Neuron (in vitro differentiated cells): ENCODE data around the gene EPB41L4B.

Source experiments
- H2AFZ ChIP-seq: one replicate; pipeline ENCODE4 v1.6.1; 2013; ENCODE audit warnings: low read depth, mild to moderate bottlenecking, inconsistent platforms, low read length, moderate library complexity
- H3K27me3 ChIP-seq: one replicate; pipeline ENCODE4 v1.6.1; 2013; ENCODE audit warnings: low read length; ENCODE audit not compliant: insufficient read depth
- H3K36me3 ChIP-seq: one replicate; pipeline ENCODE4 v1.6.1; 2013; ENCODE audit warnings: low read length; ENCODE audit not compliant: insufficient read depth
- H3K4me1 ChIP-seq: one replicate; pipeline ENCODE4 v1.6.1; 2013; ENCODE audit warnings: low read length; ENCODE audit not compliant: insufficient read depth
- H3K4me3 ChIP-seq: 2 replicates; pipeline ENCODE4 v1.5.1; 2013; ENCODE audit warnings: mild to moderate bottlenecking, low read length, moderate library complexity
- H3K9me3 ChIP-seq: one replicate; pipeline ENCODE4 v1.6.1; 2013; ENCODE audit warnings: low read length

Gene EPB41L4B

DNA sequence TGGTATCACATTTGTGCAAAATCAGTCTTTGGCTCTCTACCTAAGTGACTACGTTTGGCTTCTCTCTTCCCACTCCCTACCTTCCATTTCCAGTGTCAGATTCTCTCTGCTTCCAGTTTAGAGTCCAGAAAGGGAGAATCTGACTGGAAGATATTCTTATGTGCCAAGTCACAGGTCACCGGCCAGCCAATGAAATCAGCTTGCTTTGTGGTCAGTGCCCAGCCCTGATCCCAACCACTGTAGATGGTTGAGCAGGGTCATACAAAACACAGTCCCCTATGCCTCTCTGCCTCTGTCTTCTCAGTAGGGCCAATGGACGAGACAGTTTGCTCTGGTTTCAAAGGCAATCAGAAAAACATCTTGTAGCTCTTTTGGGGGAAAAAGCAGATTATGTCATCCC lies 15.6 kb upstream of the EPB41L4B start:
- H3K27me3 ChIP-seq = no peaks in the 10 kb centered on the region
- H2AFZ ChIP-seq = no peak overlapping the region
- H3K36me3 ChIP-seq = no peaks in the 10 kb centered on the region
- H3K4me1 ChIP-seq = no peaks in the 10 kb centered on the region
- H3K9me3 ChIP-seq = no peaks in the 10 kb centered on the region
- no peak overlapping the region for H3K4me3 ChIP-seq

DNA sequence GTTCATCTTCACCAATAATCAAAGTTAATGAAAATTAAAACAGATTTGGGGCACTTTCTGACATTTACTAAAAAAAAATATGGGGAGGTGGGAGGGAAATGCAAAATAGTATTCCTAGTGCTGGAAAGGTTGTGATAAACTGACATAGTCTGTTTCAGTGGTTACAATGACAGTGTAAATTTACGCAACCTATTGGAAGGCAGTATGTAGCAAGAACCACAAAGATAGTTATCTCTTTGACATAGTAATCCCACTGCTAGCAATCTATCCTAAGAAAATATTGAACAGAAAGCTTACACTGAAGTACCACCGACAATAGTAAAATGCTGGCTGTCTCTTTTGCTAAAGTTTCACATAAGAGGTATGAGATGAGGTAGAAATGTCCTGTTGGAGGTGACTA lies 15.1 kb upstream of the EPB41L4B start:
- Histone ChIP-seq H3K4me3 (no peak overlapping the region), H3K36me3 (no peaks in the 10 kb centered on the region), H3K9me3 (no peaks in the 10 kb centered on the region), H3K27me3 (no peaks in the 10 kb centered on the region), H3K4me1 (no peaks in the 10 kb centered on the region), H2AFZ (no peak overlapping the region)

- no peaks in the 10 kb centered on the region for H3K4me1 ChIP-seq
- no peak overlapping the region for H3K4me3 ChIP-seq
- no peaks in the 10 kb centered on the region for H3K36me3 ChIP-seq
- H3K27me3 ChIP-seq = no peaks in the 10 kb centered on the region
- no peak overlapping the region for H2AFZ ChIP-seq
- H3K9me3 ChIP-seq = no peaks in the 10 kb centered on the region
These were observed 14.3 kb upstream of the EPB41L4B start for GRCh38 chr9:109335121-109335520.

DNA sequence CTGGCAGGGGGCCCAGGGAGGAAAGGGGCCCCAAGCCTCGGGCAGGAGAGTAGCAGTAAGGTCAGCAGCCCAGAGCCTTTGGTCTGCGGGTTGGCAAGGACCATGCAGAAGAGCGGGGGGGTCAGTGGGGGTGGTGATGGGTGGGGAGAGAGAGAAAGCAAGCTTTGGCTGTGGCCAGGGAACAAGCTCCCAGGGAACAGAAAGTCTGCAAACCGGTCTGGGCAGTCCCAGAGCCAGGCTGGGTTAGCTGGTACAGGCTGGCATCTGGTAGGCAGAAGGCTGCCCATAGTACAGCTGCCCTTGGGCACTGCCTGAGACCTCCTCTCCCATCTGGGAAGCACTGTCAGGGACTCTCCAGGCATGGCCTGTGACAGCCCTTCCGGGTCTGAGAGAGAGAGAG lies 10.5 kb upstream of the EPB41L4B start:
- H3K9me3 ChIP-seq = no peaks in the 10 kb centered on the region
- H3K36me3 ChIP-seq = no peaks in the 10 kb centered on the region
- no peak overlapping the region for H3K4me3 ChIP-seq
- H3K4me1 ChIP-seq = peaks cover 3% of the 10 kb centered on the region
- H3K27me3 ChIP-seq = peaks cover 2% of the 10 kb centered on the region
- H2AFZ ChIP-seq = no peak overlapping the region

DNA sequence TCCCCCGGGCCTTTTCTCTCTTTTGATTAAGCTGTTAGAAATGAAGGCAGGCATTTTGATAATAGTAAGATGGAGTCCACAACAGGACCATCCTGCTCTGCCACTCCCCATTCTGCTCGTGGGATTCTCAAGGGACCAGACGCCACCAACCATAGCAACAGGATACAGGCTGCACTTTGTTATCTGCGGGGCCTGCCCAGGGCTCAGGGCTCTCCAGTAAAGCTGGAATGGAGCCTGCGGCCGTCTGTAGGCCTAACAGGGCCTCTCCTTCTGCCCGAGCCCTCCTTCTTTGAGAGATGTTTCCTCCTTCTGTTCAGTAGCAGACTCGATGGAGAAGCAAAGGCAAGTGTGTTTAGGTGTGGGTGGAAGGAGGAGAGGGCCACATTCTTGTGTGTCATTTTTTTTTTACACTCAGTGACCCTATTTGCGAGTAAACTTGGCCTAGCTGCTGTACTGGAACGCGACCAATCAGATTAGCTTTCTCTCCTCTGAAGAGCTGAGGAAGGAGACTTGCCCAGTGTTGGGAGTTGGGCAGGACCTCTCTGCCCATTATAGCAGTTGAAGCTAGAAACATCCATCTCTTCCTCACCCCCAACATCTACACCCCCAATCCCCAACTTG lies 8.9 kb upstream of the EPB41L4B start:
- peak overlapping the region; percentile 8 for H2AFZ ChIP-seq
- H3K4me3 ChIP-seq = no peak overlapping the region
- H3K27me3 ChIP-seq = peaks cover 5% of the 10 kb centered on the region
- no peaks in the 10 kb centered on the region for H3K9me3 ChIP-seq
- no peaks in the 10 kb centered on the region for H3K36me3 ChIP-seq
- peaks cover 3% of the 10 kb centered on the region for H3K4me1 ChIP-seq

DNA sequence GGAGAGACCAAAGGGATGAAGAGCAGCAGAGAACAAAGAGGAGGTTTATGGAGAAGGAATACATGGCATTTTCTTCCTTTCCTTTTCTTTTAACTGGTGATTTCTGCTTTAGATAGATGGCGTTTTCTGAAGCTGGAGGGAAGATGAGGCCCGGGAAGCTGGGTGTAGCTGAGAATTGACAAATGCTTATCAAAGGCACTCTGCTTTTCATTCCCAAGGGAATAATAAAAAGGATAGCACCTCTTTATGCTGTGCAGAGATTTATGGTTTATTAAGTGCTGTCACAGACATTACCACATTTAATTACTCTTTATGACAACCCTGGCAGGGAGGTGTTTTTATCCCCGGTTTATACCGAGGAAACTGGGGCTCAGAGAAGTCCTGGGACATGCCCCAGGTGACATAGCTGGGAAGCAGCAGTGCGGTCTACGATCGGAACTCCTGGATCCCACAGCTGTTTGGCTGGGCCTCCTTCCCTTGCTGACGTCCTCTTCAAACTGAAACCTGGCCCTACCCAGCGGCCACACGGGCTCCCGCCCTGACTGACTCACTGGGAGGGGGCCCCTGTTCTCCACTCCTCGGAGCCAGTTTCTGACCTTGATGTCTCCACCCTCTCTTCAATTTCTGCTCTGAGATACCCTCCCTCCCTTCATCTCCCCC lies 8.2 kb upstream of the EPB41L4B start:
- H3K4me3 ChIP-seq = no peak overlapping the region
- no peaks in the 10 kb centered on the region for H3K36me3 ChIP-seq
- no peaks in the 10 kb centered on the region for H3K9me3 ChIP-seq
- peak overlapping the region; percentile 16 for H2AFZ ChIP-seq
- H3K4me1 ChIP-seq = peaks cover 3% of the 10 kb centered on the region
- peaks cover 5% of the 10 kb centered on the region for H3K27me3 ChIP-seq

- no peak overlapping the region for H2AFZ ChIP-seq
These were observed 4.2 kb upstream of the EPB41L4B start for GRCh38 chr9:109325089-109325488.

DNA sequence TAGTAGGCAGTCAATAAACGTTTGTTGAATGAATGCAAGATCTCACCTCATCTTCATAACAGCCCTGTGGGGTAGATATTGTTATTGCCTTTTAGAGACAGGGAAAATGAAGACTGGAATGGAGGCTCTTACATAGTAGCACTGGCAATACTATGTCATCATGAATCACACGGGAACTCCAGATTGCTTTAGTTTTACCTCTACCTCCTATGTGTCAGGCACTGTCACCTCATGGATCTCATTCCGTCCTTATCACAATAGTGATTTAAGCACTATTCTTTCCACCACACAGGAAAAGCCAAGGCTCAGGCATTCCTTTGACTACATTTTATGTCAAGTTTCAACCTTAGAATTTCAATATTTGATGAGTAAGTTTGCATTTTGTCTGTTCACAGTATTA lies 2.9 kb upstream of the EPB41L4B start:
- H3K4me1 ChIP-seq = peaks cover under 1% of the 10 kb centered on the region
- H2AFZ ChIP-seq = no peak overlapping the region
- H3K27me3 ChIP-seq = peaks cover 17% of the 10 kb centered on the region
- H3K9me3 ChIP-seq = no peaks in the 10 kb centered on the region
- no peaks in the 10 kb centered on the region for H3K36me3 ChIP-seq
- no peak overlapping the region for H3K4me3 ChIP-seq

More at GRCh38 chr9:109325089-109325488, 4.2 kb upstream of the EPB41L4B start:
- Histone ChIP-seq H3K27me3 (peaks cover 5% of the 10 kb centered on the region), H3K9me3 (no peaks in the 10 kb centered on the region), H3K36me3 (no peaks in the 10 kb centered on the region), H3K4me1 (peaks cover 3% of the 10 kb centered on the region), H3K4me3 (no peak overlapping the region)

GRCh38 chr9:109321727-109322126 lies 868 bp upstream of the EPB41L4B start:
- Histone ChIP-seq H2AFZ (no peak overlapping the region), H3K36me3 (no peaks in the 10 kb centered on the region), H3K9me3 (no peaks in the 10 kb centered on the region), H3K4me1 (peaks cover 12% of the 10 kb centered on the region), H3K27me3 (peaks cover 34% of the 10 kb centered on the region), H3K4me3 (no peak overlapping the region)

DNA sequence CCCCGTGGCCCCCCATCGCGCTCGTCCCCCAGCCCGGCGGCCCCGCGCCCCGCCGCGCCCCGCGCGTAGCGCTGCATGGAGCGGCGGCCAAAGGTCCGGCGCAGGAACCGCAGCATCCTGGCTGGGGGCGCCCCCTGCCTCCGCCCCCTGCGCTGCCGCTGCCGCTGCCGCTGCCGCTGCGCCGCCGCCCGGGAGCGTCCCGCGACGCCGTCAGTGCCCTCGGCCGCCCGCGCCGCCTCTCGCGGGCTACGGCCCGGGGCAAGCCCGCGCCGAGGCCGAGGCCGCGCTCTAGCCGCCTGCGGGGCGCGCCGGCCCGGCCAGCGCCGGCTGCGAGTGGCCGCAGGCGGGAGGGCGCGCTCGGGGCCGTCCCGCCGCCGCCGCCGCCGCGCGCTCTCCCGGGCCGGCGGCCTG lies 523 bp downstream of the EPB41L4B start:
- no peaks in the 10 kb centered on the region for H3K9me3 ChIP-seq
- H3K4me1 ChIP-seq = peaks cover 12% of the 10 kb centered on the region
- no peaks in the 10 kb centered on the region for H3K36me3 ChIP-seq
- peak overlapping the region; percentile 38 for H3K4me3 ChIP-seq
- H2AFZ ChIP-seq = no peak overlapping the region
- peaks cover 39% of the 10 kb centered on the region for H3K27me3 ChIP-seq

DNA sequence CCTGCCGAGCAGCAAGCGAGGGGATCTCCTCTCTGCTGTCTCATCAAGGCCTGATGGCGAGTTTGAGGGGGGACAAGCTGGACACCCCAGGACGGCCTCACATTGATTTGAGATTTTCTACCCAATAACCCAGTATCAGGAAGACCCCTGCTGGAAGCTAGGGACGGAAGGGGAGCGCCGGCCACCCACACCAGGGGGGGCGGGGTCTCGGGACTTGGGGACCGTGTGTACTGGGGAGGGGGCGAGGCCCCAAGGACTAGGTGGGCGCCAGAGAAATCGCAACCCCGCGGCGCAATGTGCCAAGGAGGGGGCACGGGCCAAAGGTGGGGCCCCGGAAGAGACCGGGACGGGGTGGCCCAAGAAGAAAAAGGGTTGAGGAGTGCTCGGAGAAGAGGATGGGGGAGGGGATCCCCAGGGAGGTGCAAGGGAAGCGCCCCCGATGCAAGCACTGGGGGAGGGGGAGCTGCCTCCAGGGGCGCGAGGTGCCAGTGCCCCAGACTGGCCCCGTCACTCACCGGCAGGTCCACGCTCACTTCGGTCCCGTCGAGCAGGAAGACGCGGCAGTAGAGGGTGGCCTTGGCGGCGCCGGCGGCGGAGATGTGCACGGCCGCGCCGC lies 1.1 kb downstream of the EPB41L4B start:
- peak overlapping the region; percentile 40 for H3K4me3 ChIP-seq
- H3K36me3 ChIP-seq = no peaks in the 10 kb centered on the region

DNA sequence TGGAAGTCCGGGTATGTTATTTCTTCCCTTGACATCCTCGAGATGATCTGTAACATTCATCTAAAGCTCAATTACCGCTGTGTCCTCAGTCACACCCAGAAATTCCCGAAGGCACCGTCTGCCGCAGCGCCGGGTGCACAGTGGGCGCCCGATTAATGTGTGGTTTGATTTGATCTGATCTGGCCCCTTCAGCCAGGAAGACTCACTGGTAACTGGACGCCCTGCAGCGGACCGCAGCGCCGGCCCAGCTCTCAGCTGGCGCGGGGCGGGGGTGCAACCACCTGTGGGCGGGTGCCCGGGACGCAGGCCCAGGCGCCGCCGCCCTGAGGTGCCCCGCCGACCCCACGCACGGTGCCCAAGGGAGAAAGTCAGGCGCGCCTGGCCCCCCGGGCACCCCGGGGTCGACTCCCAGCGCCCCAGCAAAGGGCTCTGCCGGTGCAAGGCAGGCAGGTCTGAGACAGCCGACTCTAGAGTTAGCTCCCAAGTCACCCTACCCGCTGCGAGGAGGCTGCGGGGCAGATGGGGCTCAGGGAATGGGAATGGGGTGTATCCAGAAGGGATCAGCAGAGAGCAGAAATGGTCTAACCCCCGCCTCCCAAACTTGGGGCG lies 1.7 kb downstream of the EPB41L4B start:
- Histone ChIP-seq H3K4me3 (no peak overlapping the region), H3K36me3 (no peaks in the 10 kb centered on the region), H3K9me3 (peaks cover 2% of the 10 kb centered on the region), H2AFZ (no peak overlapping the region), H3K27me3 (peaks cover 44% of the 10 kb centered on the region), H3K4me1 (peaks cover 12% of the 10 kb centered on the region)

More for the DNA sequence above, 1.1 kb downstream of the EPB41L4B start:
- Histone ChIP-seq H3K27me3 (peaks cover 42% of the 10 kb centered on the region), H3K9me3 (peaks cover 2% of the 10 kb centered on the region), H3K4me1 (peaks cover 12% of the 10 kb centered on the region), H2AFZ (no peak overlapping the region)
